Liver (tissue), 9 donors: ENCODE measurements around the gene ANO10. TPM values are rescaled to one million over a fixed set of nuclear protein-coding genes. Genes with fewer than 3 reads are reported as not detected.
"Not testable (repeated sequence)": the region's sequence is repeated elsewhere in the genome, so short reads cannot be mapped to it uniquely, and the experiment has no call there.

Source experiments
- DNase-seq: peaks from one replicate; pipeline ENCODE4 v3.0.0-alpha.2; 2017; ENCODE audit warnings: low spot score
- H3K27ac ChIP-seq, 2 donors: one replicate each; pipeline ENCODE4 v1.7.0; 2013; ENCODE audit warnings: inconsistent platforms in 2 of 2, low read length in 2 of 2, control low read depth in 1 of 2, low read depth in 1 of 2, mild to moderate bottlenecking in 1 of 2
- H3K27me3 ChIP-seq, 4 donors: one replicate each; pipeline versions ENCODE4 v1.6.1 to v1.7.0; 2013; ENCODE audit warnings: low read length in 3 of 4, inconsistent platforms in 1 of 4, mild to moderate bottlenecking in 1 of 4, moderate library complexity in 1 of 4; ENCODE audit not compliant: control insufficient read depth in 4 of 4, insufficient read depth in 4 of 4
- H3K36me3 ChIP-seq, 4 donors: one replicate each; pipeline versions ENCODE4 v1.6.1 to v1.7.0; 2013; ENCODE audit warnings: low read length in 3 of 4, mild to moderate bottlenecking in 3 of 4, low read depth in 1 of 4, moderate library complexity in 1 of 4; ENCODE audit not compliant: control insufficient read depth in 4 of 4, insufficient read depth in 3 of 4
- H3K4me1 ChIP-seq, 4 donors: one replicate each; pipeline versions ENCODE4 v1.6.1 to v1.7.0; 2013; ENCODE audit warnings: low read length in 3 of 4, mild to moderate bottlenecking in 3 of 4, moderate library complexity in 1 of 4; ENCODE audit not compliant: control insufficient read depth in 4 of 4, insufficient read depth in 4 of 4
- H3K4me3 ChIP-seq, 3 donors: one replicate each; pipeline versions ENCODE4 v1.6.1 to v1.7.0; 2013; ENCODE audit warnings: low read length in 3 of 3, control low read depth in 1 of 3, low read depth in 1 of 3, mild to moderate bottlenecking in 1 of 3
- H3K9ac ChIP-seq, 2 donors: one replicate each; pipeline ENCODE4 v1.7.0; 2013; ENCODE audit warnings: low read length in 2 of 2, mild to moderate bottlenecking in 2 of 2, moderate library complexity in 2 of 2, control low read depth in 1 of 2, low read depth in 1 of 2
- H3K9me3 ChIP-seq, 4 donors: one replicate each; pipeline versions ENCODE4 v1.6.1 to v1.7.0; 2013; ENCODE audit warnings: low read length in 3 of 4; ENCODE audit not compliant: control insufficient read depth in 4 of 4
- EGR1 ChIP-seq, 2 donors: IDR thresholded peaks; 2 replicates each; pipeline ENCODE4 v1.6.1; 2016 to 2018; ENCODE audit warnings: antibody characterized with exemption in 2 of 2, low read depth in 2 of 2
- FOXA1 ChIP-seq: IDR thresholded peaks from 2 replicates; pipeline ENCODE4 v1.6.1; 2016; ENCODE audit warnings: antibody characterized with exemption
- HNF4A ChIP-seq, 2 donors: conservative IDR thresholded peaks; 2 replicates each; pipeline ENCODE4 v1.6.1; 2016; ENCODE audit warnings: antibody characterized with exemption in 2 of 2, mild to moderate bottlenecking in 2 of 2
- HNF4G ChIP-seq: IDR thresholded peaks from 2 replicates; pipeline ENCODE4 v1.6.1; 2016; ENCODE audit warnings: antibody characterized with exemption
- RXRA ChIP-seq, 2 donors: IDR thresholded peaks; 2 replicates each; pipeline ENCODE4 v1.6.1; 2017 to 2018; ENCODE audit warnings: antibody characterized with exemption in 2 of 2, mild to moderate bottlenecking in 1 of 2
- TAF1 ChIP-seq: conservative IDR thresholded peaks from 2 replicates; pipeline ENCODE4 v1.6.1; 2016; ENCODE audit warnings: antibody characterized with exemption, mild to moderate bottlenecking
- WGBS: extraction: QIAGEN DNeasy Blood & Tissue Kit; methylation state at CpG from one replicate; pipeline ENCODE4 v1.1.7; 2013; 5-methylcytosine and 5-hydroxymethylcytosine counted together
- polyA plus RNA-seq, 2 donors: library from polyadenylated mRNA; stranded (reverse) in 1 of 2; unstranded in 1 of 2; fragments of 200-250 nt in 1 of 2; fragments of >200 nt in 1 of 2; fragmentation: Nextera tagmentation in 1 of 2; extraction: Ambion mirVana in 1 of 2; gene quantifications; one replicate each; pipeline versions ENCODE4 v1.2.1 to v1.2.3, GENCODE V29; 2013 to 2015
- total RNA-seq, 2 donors: library from RNA; depleted of rRNA; stranded (reverse); fragments of >200 nt; gene quantifications; one replicate each; pipeline ENCODE4 v1.2.3, GENCODE V29; 2014
- TF ChIP-seq, protein P1 (sequence below): IDR thresholded peaks from 2 replicates; pipeline ENCODE4 v1.6.1; 2016; ENCODE audit warnings: antibody characterized with exemption
- TF ChIP-seq, protein P2 (sequence below): IDR thresholded peaks from 2 replicates; pipeline ENCODE4 v1.6.1; 2016; ENCODE audit warnings: antibody characterized with exemption, mild to moderate bottlenecking
- donor health status: healthy.
- donor health status: healthy.
- donor health status: healthy.
- donor health status: healthy.
- donor health status: healthy.

ANO10 gene
- total and polyA plus RNA-seq, 4 donors = 5.6 to 8.7 (median 6.8) TPM

DNA sequence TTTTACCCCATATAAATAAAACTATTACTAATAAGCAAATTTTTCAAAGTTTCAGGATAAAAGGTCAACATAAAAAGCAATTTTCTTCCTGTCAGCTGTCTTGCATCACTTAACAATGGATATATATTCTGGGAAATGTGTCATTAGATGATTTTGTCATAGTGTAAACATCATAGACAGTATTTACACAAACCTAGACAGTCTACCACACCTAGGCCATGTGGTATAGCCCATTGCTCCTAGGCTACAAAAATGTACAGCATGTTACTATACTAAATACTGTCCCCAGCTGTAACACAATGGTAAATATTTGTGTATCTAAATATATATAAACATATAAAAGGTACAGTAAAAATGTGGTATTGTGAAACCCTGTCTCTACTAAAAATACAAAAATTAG, 156.7 kb downstream of the ANO10 start:
- no peaks in the 10 kb centered on the region for H3K4me1 ChIP-seq
- no peak overlapping the region for H3K4me3 ChIP-seq
- H3K36me3 ChIP-seq = no peaks in the 10 kb centered on the region
- H3K9me3 ChIP-seq = no peaks in the 10 kb centered on the region
- TF ChIP-seq TAF1 (no peak), HNF4G (no peak), HNF4A (conservative IDR thresholded peaks at IDR 0.05) (no peak), RXRA (IDR thresholded peaks at IDR 0.05) (no peak), EGR1 (IDR thresholded peaks at IDR 0.05; ENCODE audit: low read depth in 2 of 2) (no peak), FOXA1 (no peak)
- TF ChIP-seq, protein P1, sequence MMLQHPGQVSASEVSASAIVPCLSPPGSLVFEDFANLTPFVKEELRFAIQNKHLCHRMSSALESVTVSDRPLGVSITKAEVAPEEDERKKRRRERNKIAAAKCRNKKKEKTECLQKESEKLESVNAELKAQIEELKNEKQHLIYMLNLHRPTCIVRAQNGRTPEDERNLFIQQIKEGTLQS = no peak
- TF ChIP-seq, protein P2, sequence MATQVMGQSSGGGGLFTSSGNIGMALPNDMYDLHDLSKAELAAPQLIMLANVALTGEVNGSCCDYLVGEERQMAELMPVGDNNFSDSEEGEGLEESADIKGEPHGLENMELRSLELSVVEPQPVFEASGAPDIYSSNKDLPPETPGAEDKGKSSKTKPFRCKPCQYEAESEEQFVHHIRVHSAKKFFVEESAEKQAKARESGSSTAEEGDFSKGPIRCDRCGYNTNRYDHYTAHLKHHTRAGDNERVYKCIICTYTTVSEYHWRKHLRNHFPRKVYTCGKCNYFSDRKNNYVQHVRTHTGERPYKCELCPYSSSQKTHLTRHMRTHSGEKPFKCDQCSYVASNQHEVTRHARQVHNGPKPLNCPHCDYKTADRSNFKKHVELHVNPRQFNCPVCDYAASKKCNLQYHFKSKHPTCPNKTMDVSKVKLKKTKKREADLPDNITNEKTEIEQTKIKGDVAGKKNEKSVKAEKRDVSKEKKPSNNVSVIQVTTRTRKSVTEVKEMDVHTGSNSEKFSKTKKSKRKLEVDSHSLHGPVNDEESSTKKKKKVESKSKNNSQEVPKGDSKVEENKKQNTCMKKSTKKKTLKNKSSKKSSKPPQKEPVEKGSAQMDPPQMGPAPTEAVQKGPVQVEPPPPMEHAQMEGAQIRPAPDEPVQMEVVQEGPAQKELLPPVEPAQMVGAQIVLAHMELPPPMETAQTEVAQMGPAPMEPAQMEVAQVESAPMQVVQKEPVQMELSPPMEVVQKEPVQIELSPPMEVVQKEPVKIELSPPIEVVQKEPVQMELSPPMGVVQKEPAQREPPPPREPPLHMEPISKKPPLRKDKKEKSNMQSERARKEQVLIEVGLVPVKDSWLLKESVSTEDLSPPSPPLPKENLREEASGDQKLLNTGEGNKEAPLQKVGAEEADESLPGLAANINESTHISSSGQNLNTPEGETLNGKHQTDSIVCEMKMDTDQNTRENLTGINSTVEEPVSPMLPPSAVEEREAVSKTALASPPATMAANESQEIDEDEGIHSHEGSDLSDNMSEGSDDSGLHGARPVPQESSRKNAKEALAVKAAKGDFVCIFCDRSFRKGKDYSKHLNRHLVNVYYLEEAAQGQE = no peak
- no peak for DNase-seq
- H3K27me3 ChIP-seq = no peaks in the 10 kb centered on the region
- no peak overlapping the region for H3K9ac ChIP-seq
- H3K27ac ChIP-seq = no peak overlapping the region

DNA sequence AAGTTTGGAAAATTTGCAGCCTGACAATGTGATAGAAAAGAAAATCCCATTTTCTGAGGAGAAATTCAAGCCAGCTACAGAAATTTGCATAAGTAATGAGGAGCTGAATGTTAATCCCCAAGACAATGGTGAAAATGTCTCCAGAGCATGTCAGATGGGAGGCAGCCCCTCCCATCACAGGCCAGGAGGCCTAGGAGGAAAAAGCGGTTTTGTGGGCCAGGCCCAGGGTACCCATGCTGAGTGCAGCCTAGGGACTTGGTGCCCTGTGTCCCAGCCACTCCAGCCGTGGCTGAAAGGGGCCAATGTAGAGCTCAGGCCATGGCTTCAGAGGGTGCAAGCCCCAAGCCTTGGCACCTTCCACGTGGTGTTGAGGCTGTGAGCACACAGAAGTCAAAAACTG, 159.2 kb downstream of the ANO10 start:
- WGBS = 96% methylated on average over 3 of the region's 3 CpGs
- DNase-seq, H3K36me3 ChIP-seq, H3K4me1 ChIP-seq, H3K27ac ChIP-seq, H3K4me3 ChIP-seq, H3K9me3 ChIP-seq, H3K9ac ChIP-seq, H3K27me3 ChIP-seq: not testable (repeated sequence)

DNA sequence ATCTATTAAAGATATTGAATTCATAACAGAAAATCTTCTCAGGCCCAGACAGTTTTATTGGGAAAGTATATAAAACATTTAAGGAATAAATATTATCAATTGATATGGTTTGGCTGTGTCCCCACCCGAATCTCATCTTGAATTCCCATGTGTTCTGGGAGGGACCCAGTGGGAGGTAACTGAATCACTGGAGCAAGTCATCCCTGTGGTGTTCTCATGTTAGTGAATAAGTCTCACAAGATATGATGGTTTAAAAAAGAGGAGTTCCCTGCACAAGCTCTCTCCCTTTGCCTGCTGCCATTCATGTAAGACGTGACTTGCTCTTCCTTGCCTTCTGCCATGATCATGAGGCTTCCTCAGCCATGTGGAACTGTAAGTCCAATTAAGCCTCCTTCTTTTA, 160.5 kb downstream of the ANO10 start:
- Histone ChIP-seq H3K4me3 (no peak overlapping the region), H3K4me1 (peaks cover 0 to 3% (median 0%) of the 10 kb centered on the region in 4 donors), H3K27ac (no peak overlapping the region), H3K9ac (no peak overlapping the region), H3K27me3 (no peaks in the 10 kb centered on the region), H3K36me3 (no peaks in the 10 kb centered on the region), H3K9me3 (no peaks in the 10 kb centered on the region)
- DNase-seq = no peak
- 96% methylated on average over 2 of the region's 2 CpGs for WGBS
- TF ChIP-seq FOXA1 (no peak), RXRA (IDR thresholded peaks at IDR 0.05) (no peak)

DNA sequence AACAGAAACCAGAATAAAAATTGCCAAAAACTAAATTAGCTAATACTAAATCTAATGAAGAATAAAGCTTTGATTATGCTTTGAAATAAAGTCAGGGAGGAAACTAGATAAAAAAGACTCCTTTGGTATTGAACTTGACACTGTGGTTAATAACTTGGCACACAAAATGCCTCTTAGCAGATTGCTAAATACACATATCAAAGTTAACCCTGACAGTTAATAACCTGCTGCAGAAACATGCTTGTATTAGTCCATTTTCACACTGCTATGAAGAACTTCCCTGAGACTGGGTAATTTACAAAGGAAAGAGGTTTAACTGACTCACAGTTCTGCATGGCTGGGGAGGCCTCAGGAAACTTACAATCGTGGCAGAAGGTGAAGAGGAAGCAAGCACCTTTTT, 164.8 kb downstream of the ANO10 start:
- H3K4me1 ChIP-seq, H3K9ac ChIP-seq, DNase-seq, H3K27ac ChIP-seq, H3K36me3 ChIP-seq, H3K4me3 ChIP-seq, H3K27me3 ChIP-seq, H3K9me3 ChIP-seq: not testable (repeated sequence)
- WGBS = 70% methylated on average over 1 of the region's 1 CpG
